ENCODE data around the gene EEF1AKMT2.

EEF1AKMT2 gene

GRCh38 chr10:124738441-124738840, 53.2 kb downstream of the EEF1AKMT2 start:
- peaks cover 44% of the 10 kb centered on the region for H3K4me1 ChIP-seq (ENCODE audit: control insufficient read depth, insufficient read depth, low read length, poor library complexity, severe bottlenecking)
- no peaks in the 10 kb centered on the region for H3K36me3 ChIP-seq (ENCODE audit: control insufficient read depth, insufficient read depth, low read length)
- 94 to 100% methylated on average over 4 of the region's 6 CpGs for WGBS, 2 experiments (ENCODE audit: insufficient coverage in 2 of 2)

GRCh38 chr10:124737708-124738107, 54.0 kb downstream of the EEF1AKMT2 start:
- Histone ChIP-seq H3K36me3 (ENCODE audit: control insufficient read depth, insufficient read depth, low read length) (peaks cover 3% of the 10 kb centered on the region), H3K4me3 (ENCODE audit: extremely low read depth, insufficient read depth, low read length, poor library complexity, severe bottlenecking) (no peak overlapping the region), H3K4me1 (ENCODE audit: control insufficient read depth, insufficient read depth, low read length, poor library complexity, severe bottlenecking) (peaks cover 51% of the 10 kb centered on the region), H3K9me3 (ENCODE audit: control insufficient read depth, low read length) (no peaks in the 10 kb centered on the region), H3K27ac (ENCODE audit: low read depth, low read length, severe bottlenecking) (no peak overlapping the region)
- 68 to 87% methylated on average over 2 of the region's 2 CpGs for WGBS, 2 experiments (ENCODE audit: insufficient coverage in 2 of 2)

More at GRCh38 chr10:124738441-124738840, 53.2 kb downstream of the EEF1AKMT2 start:
- H3K27ac ChIP-seq (ENCODE audit: low read depth, low read length, severe bottlenecking), result no peak overlapping the region
- H3K9me3 ChIP-seq (ENCODE audit: control insufficient read depth, low read length), result no peaks in the 10 kb centered on the region
- H3K4me3 ChIP-seq (ENCODE audit: extremely low read depth, insufficient read depth, low read length, poor library complexity, severe bottlenecking), result no peak overlapping the region

- 91% methylated on average over 4 to 5 of the region's 7 CpGs for WGBS, 2 experiments (ENCODE audit: insufficient coverage in 2 of 2)
- Histone ChIP-seq H3K27ac (ENCODE audit: low read depth, low read length, severe bottlenecking) (no peak overlapping the region), H3K36me3 (ENCODE audit: control insufficient read depth, insufficient read depth, low read length) (peaks cover 4% of the 10 kb centered on the region), H3K9me3 (ENCODE audit: control insufficient read depth, low read length) (no peaks in the 10 kb centered on the region), H3K4me3 (ENCODE audit: extremely low read depth, insufficient read depth, low read length, poor library complexity, severe bottlenecking) (no peak overlapping the region), H3K4me1 (ENCODE audit: control insufficient read depth, insufficient read depth, low read length, poor library complexity, severe bottlenecking) (peaks cover 50% of the 10 kb centered on the region)
Observed at GRCh38 chr10:124737221-124737620, 54.5 kb downstream of the EEF1AKMT2 start.

- H3K27ac ChIP-seq (ENCODE audit: low read depth, low read length, severe bottlenecking), result no peak overlapping the region
- no peaks in the 10 kb centered on the region for H3K9me3 ChIP-seq (ENCODE audit: control insufficient read depth, low read length)
- 90% methylated on average over 6 to 11 of the region's 11 CpGs for WGBS, 2 experiments (ENCODE audit: insufficient coverage in 2 of 2)
- H3K4me3 ChIP-seq (ENCODE audit: extremely low read depth, insufficient read depth, low read length, poor library complexity, severe bottlenecking), result no peak overlapping the region
- H3K36me3 ChIP-seq (ENCODE audit: control insufficient read depth, insufficient read depth, low read length), result peaks cover 9% of the 10 kb centered on the region
- peaks cover 44% of the 10 kb centered on the region for H3K4me1 ChIP-seq (ENCODE audit: control insufficient read depth, insufficient read depth, low read length, poor library complexity, severe bottlenecking)
Observed at GRCh38 chr10:124736491-124737136, 55.1 kb downstream of the EEF1AKMT2 start.

- Histone ChIP-seq H3K36me3 (ENCODE audit: control insufficient read depth, insufficient read depth, low read length) (peaks cover 9% of the 10 kb centered on the region), H3K4me3 (ENCODE audit: extremely low read depth, insufficient read depth, low read length, poor library complexity, severe bottlenecking) (no peak overlapping the region), H3K27ac (ENCODE audit: low read depth, low read length, severe bottlenecking) (no peak overlapping the region), H3K9me3 (ENCODE audit: control insufficient read depth, low read length) (no peaks in the 10 kb centered on the region), H3K4me1 (ENCODE audit: control insufficient read depth, insufficient read depth, low read length, poor library complexity, severe bottlenecking) (peaks cover 37% of the 10 kb centered on the region)
- WGBS, 2 experiments (ENCODE audit: insufficient coverage in 2 of 2), result 91 to 97% methylated on average over 8 to 9 of the region's 15 CpGs
Observed at GRCh38 chr10:124735491-124736286, 56.0 kb downstream of the EEF1AKMT2 start.

- Histone ChIP-seq H3K9me3 (ENCODE audit: control insufficient read depth, low read length) (no peaks in the 10 kb centered on the region), H3K4me3 (ENCODE audit: extremely low read depth, insufficient read depth, low read length, poor library complexity, severe bottlenecking) (no peak overlapping the region), H3K27ac (ENCODE audit: low read depth, low read length, severe bottlenecking) (no peak overlapping the region), H3K36me3 (ENCODE audit: control insufficient read depth, insufficient read depth, low read length) (peaks cover 9% of the 10 kb centered on the region), H3K4me1 (ENCODE audit: control insufficient read depth, insufficient read depth, low read length, poor library complexity, severe bottlenecking) (peaks cover 26% of the 10 kb centered on the region)
- 93 to 96% methylated on average over 16 of the region's 16 CpGs for WGBS, 2 experiments (ENCODE audit: insufficient coverage in 2 of 2)
Observed at GRCh38 chr10:124734311-124735166, 57.1 kb downstream of the EEF1AKMT2 start.

GRCh38 chr10:124733571-124734245, 58.0 kb downstream of the EEF1AKMT2 start:
- H3K27ac ChIP-seq (ENCODE audit: low read depth, low read length, severe bottlenecking), result peak overlapping the region; percentile 45

GRCh38 chr10:124732931-124733570, 58.6 kb downstream of the EEF1AKMT2 start:
- H3K4me1 ChIP-seq (ENCODE audit: control insufficient read depth, insufficient read depth, low read length, poor library complexity, severe bottlenecking), result peaks cover 22% of the 10 kb centered on the region
- 74 to 91% methylated on average over 3 to 14 of the region's 14 CpGs for WGBS, 2 experiments (ENCODE audit: insufficient coverage in 2 of 2)
- no peaks in the 10 kb centered on the region for H3K9me3 ChIP-seq (ENCODE audit: control insufficient read depth, low read length)
- peak overlapping the region; percentile 45 for H3K27ac ChIP-seq (ENCODE audit: low read depth, low read length, severe bottlenecking)
- H3K36me3 ChIP-seq (ENCODE audit: control insufficient read depth, insufficient read depth, low read length), result peaks cover 9% of the 10 kb centered on the region
- no peak overlapping the region for H3K4me3 ChIP-seq (ENCODE audit: extremely low read depth, insufficient read depth, low read length, poor library complexity, severe bottlenecking)

More at GRCh38 chr10:124733571-124734245, 58.0 kb downstream of the EEF1AKMT2 start:
- H3K36me3 ChIP-seq (ENCODE audit: control insufficient read depth, insufficient read depth, low read length), result peaks cover 9% of the 10 kb centered on the region
- H3K4me3 ChIP-seq (ENCODE audit: extremely low read depth, insufficient read depth, low read length, poor library complexity, severe bottlenecking), result no peak overlapping the region
- WGBS, 2 experiments (ENCODE audit: insufficient coverage in 2 of 2), result 93 to 95% methylated on average over 11 to 12 of the region's 13 CpGs
- peaks cover 24% of the 10 kb centered on the region for H3K4me1 ChIP-seq (ENCODE audit: control insufficient read depth, insufficient read depth, low read length, poor library complexity, severe bottlenecking)
- H3K9me3 ChIP-seq (ENCODE audit: control insufficient read depth, low read length), result no peaks in the 10 kb centered on the region

- H3K4me1 ChIP-seq (ENCODE audit: control insufficient read depth, insufficient read depth, low read length, poor library complexity, severe bottlenecking), result peaks cover 19% of the 10 kb centered on the region
- H3K27ac ChIP-seq (ENCODE audit: low read depth, low read length, severe bottlenecking), result no peak overlapping the region
- H3K4me3 ChIP-seq (ENCODE audit: extremely low read depth, insufficient read depth, low read length, poor library complexity, severe bottlenecking), result no peak overlapping the region
- H3K36me3 ChIP-seq (ENCODE audit: control insufficient read depth, insufficient read depth, low read length), result peaks cover 9% of the 10 kb centered on the region
- WGBS, 2 experiments (ENCODE audit: insufficient coverage in 2 of 2), result 99% methylated on average over 8 to 9 of the region's 9 CpGs
- H3K9me3 ChIP-seq (ENCODE audit: control insufficient read depth, low read length), result no peaks in the 10 kb centered on the region
Observed at GRCh38 chr10:124731551-124731950, 60.1 kb downstream of the EEF1AKMT2 start.

- Histone ChIP-seq H3K4me1 (ENCODE audit: control insufficient read depth, insufficient read depth, low read length, poor library complexity, severe bottlenecking) (peaks cover 19% of the 10 kb centered on the region), H3K27ac (ENCODE audit: low read depth, low read length, severe bottlenecking) (no peak overlapping the region), H3K9me3 (ENCODE audit: control insufficient read depth, low read length) (no peaks in the 10 kb centered on the region), H3K36me3 (ENCODE audit: control insufficient read depth, insufficient read depth, low read length) (peaks cover 9% of the 10 kb centered on the region), H3K4me3 (ENCODE audit: extremely low read depth, insufficient read depth, low read length, poor library complexity, severe bottlenecking) (no peak overlapping the region)
- WGBS, 2 experiments (ENCODE audit: insufficient coverage in 2 of 2), result 71 to 86% methylated on average over 1 to 2 of the region's 3 CpGs
Observed at GRCh38 chr10:124730790-124731189, 60.9 kb downstream of the EEF1AKMT2 start.

Data from mesodermal cell (in vitro differentiated cells).